HepG2 (cell line): Measurements from ENCODE around the gene SUPT4H1. TPM values are rescaled to one million over a fixed set of nuclear protein-coding genes. Genes with fewer than 3 reads are reported as not detected.
A peak's percentile ranks its signal among the peaks of the same experiment; 100 is the strongest.

Experiments used
- FOXA1 ChIP-seq, 2 experiments: fragments of 450-650 bp in 1 of 2; sonication (generic) in 1 of 2; formaldehyde crosslinking in 1 of 2; IDR thresholded peaks; 2 replicates each; pipeline versions ENCODE4 v1.4.0 to v1.6.1; 2016 to 2020; ENCODE audit warnings: missing genetic modification reagents in 1 of 2
- GATAD2A ChIP-seq: IDR thresholded peaks from 2 replicates; pipeline ENCODE4 v1.6.1; 2016
- GPBP1L1 ChIP-seq: sonication (generic); formaldehyde crosslinking; IDR thresholded peaks from 2 replicates; pipeline ENCODE4 v1.5.0; 2020; ENCODE audit warnings: mild to moderate bottlenecking, missing genetic modification reagents
- HINFP ChIP-seq: sonication (generic); formaldehyde crosslinking; IDR thresholded peaks from 2 replicates; pipeline ENCODE4 v1.4.0; 2020; ENCODE audit warnings: low read depth, mild to moderate bottlenecking, missing genetic modification reagents
- HOXA5 ChIP-seq: sonication (generic); formaldehyde crosslinking; IDR thresholded peaks from 2 replicates; pipeline ENCODE4 v1.4.0; 2020; ENCODE audit warnings: missing genetic modification reagents
- KDM4B ChIP-seq: sonication (generic); formaldehyde crosslinking; IDR thresholded peaks from 2 replicates; pipeline ENCODE4 v1.4.0; 2020; ENCODE audit warnings: missing genetic modification reagents
- KLF12 ChIP-seq: sonication (generic); formaldehyde crosslinking; IDR thresholded peaks from 2 replicates; pipeline ENCODE4 v1.4.0; 2020; ENCODE audit warnings: missing genetic modification reagents, borderline replicate concordance
- MAFF ChIP-seq: IDR thresholded peaks from 2 replicates; pipeline ENCODE4 v1.6.1; 2011; ENCODE audit warnings: low read depth, low read length, improper control_type of control experiment
- MTA3 ChIP-seq: sonication (generic); formaldehyde crosslinking; IDR thresholded peaks from 2 replicates; pipeline ENCODE4 v1.4.0; 2020; ENCODE audit warnings: missing genetic modification reagents
- NR2C2 ChIP-seq: sonication (generic); formaldehyde crosslinking; IDR thresholded peaks from 2 replicates; pipeline ENCODE4 v1.4.0; 2020; ENCODE audit warnings: missing genetic modification reagents, mild to moderate bottlenecking, moderate library complexity, borderline replicate concordance
- PAX8 ChIP-seq: sonication (generic); formaldehyde crosslinking; IDR thresholded peaks from 2 replicates; pipeline ENCODE4 v1.8.0; 2022; ENCODE audit warnings: mild to moderate bottlenecking, missing genetic modification reagents, borderline replicate concordance
- PHF21A ChIP-seq: sonication (generic); formaldehyde crosslinking; IDR thresholded peaks from 2 replicates; pipeline ENCODE4 v1.5.0; 2020; ENCODE audit warnings: mild to moderate bottlenecking, missing genetic modification reagents
- PITX1 ChIP-seq: sonication (generic); formaldehyde crosslinking; IDR thresholded peaks from 2 replicates; pipeline ENCODE4 v1.5.1; 2020; ENCODE audit warnings: mild to moderate bottlenecking, missing genetic modification reagents
- PPARG ChIP-seq: conservative IDR thresholded peaks from 2 replicates; pipeline ENCODE4 v1.6.1; 2016; ENCODE audit warnings: missing biosample characterization, missing genetic modification reagents
- SIX4 ChIP-seq: sonication (generic); formaldehyde crosslinking; IDR thresholded peaks from 2 replicates; pipeline ENCODE4 v1.4.0; 2020; ENCODE audit warnings: missing genetic modification reagents
- SKI ChIP-seq: fragments of 450-650 bp; IDR thresholded peaks from one replicate; pipeline ENCODE4 v1.6.1; 2018; ENCODE audit warnings: mild to moderate bottlenecking; ENCODE audit not compliant: partially characterized antibody
- SP4 ChIP-seq: sonication (generic); formaldehyde crosslinking; IDR thresholded peaks from 2 replicates; pipeline ENCODE4 v1.8.1; 2023; ENCODE audit warnings: mild to moderate bottlenecking, missing genetic modification reagents
- U2AF2 ChIP-seq: fragments of 200-400 bp; formaldehyde crosslinking; IDR thresholded peaks from 2 replicates; pipeline ENCODE4 v1.6.1; 2017; ENCODE audit warnings: low read depth, mild to moderate bottlenecking, low read length
- ZC3H4 ChIP-seq: sonication (generic); formaldehyde crosslinking; IDR thresholded peaks from 2 replicates; pipeline ENCODE4 v1.4.0; 2020; ENCODE audit warnings: missing genetic modification reagents, borderline replicate concordance
- ZFP82 ChIP-seq: sonication (generic); formaldehyde crosslinking; IDR thresholded peaks from 2 replicates; pipeline ENCODE4 v1.5.1; 2020; ENCODE audit warnings: mild to moderate bottlenecking, missing genetic modification reagents, borderline replicate concordance
- ZNF678 ChIP-seq: sonication (generic); formaldehyde crosslinking; IDR thresholded peaks from 2 replicates; pipeline ENCODE4 v1.4.0; 2020; ENCODE audit warnings: mild to moderate bottlenecking, missing genetic modification reagents
- ZNF720 ChIP-seq: sonication (generic); formaldehyde crosslinking; IDR thresholded peaks from 2 replicates; pipeline ENCODE4 v1.4.0; 2020; ENCODE audit warnings: missing genetic modification reagents
- ZNF777 ChIP-seq: sonication (generic); formaldehyde crosslinking; IDR thresholded peaks from 2 replicates; pipeline ENCODE4 v1.4.0; 2020; ENCODE audit warnings: missing genetic modification reagents
- ZNF816 ChIP-seq: sonication (generic); formaldehyde crosslinking; IDR thresholded peaks from 2 replicates; pipeline ENCODE4 v1.8.0; 2022; ENCODE audit warnings: missing genetic modification reagents, mild to moderate bottlenecking, borderline replicate concordance
- polyA plus RNA-seq, 8 experiments: library from polyadenylated mRNA; depleted of rRNA in 3 of 8; stranded (reverse) in 7 of 8; unstranded in 1 of 8; fragments of >200 nt; fragmentation: Illumina TruSeq in 4 of 8; extraction: Trizol in 4 of 8; gene quantifications; 2 replicates each; pipeline versions ENCODE4 v1.2.1 to v1.2.3, GENCODE V29; 2011 to 2016; ENCODE audit warnings: low read depth in 4 of 8, missing spikeins in 1 of 8, mixed read lengths in 1 of 8; ENCODE audit not compliant: insufficient read depth in 1 of 8
- total RNA-seq, 5 experiments: library from RNA; depleted of rRNA; stranded (reverse); fragments of >200 nt; fragmentation: Illumina TruSeq; extraction: Trizol; gene quantifications; 2 replicates each; pipeline ENCODE4 v1.2.3, GENCODE V29; 2016; ENCODE audit warnings: low read depth in 1 of 5
- TF ChIP-seq, protein P1 (sequence below): sonication (generic); formaldehyde crosslinking; IDR thresholded peaks from 2 replicates; pipeline ENCODE4 v1.5.0; 2020; ENCODE audit warnings: mild to moderate bottlenecking, missing genetic modification reagents
- TF ChIP-seq, protein P2 (sequence below): sonication (generic); formaldehyde crosslinking; IDR thresholded peaks from 2 replicates; pipeline ENCODE4 v1.5.0; 2020; ENCODE audit warnings: missing genetic modification reagents

SUPT4H1 gene
- total and polyA plus RNA-seq, 2 of the 13 experiments (the other 11 are each of a cell fraction or from before 2014, with no cell fraction given) = 155 to 244 TPM

DNA sequence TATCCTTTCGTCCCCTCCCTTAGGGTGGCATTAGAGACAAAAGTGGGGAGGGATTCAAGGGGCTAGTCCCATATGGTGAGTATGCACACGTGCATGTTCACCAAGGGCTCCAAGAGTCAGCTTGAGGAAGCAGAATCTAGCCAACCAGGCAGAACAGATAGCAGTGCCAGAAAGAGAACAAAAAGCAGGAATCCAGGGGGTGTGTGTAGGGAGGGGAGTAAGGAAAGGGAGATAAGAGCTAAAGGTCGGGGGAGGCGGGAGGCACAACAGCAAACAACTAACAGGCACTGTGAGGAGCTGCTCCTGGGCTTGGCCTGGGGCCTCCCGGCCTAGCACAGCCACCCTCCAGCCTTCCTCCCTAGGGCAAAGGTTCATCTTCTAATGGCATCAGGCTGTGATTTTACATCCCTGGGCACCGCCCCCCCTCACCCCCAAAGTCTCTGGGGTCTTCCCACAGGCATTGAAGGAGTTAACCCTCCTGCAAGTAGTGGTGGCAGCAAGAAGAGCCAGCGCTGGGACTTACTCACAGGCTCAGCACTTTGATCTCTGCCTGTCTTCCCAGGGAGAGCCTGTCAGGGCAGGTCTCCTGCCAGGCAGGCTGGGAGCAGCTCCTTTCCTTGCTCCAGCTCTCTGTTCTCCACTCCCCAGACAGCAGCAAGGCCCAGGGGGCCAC, 12.4 kb upstream of the SUPT4H1 start (continued):
- TF ChIP-seq GPBP1L1 (CRISPR knock-in tag) (no peak), NR2C2 (CRISPR knock-in tag) (0 out of 2 replicates have a peak, but pooled peaks have one; percentile 61), PHF21A (CRISPR knock-in tag) (peak; percentile 87; the same call in 1 of the 2 replicates), KDM4B (CRISPR knock-in tag) (no peak), ZNF777 (CRISPR knock-in tag) (no peak), PAX8 (CRISPR knock-in tag) (no peak), HOXA5 (CRISPR knock-in tag) (peak; percentile 49; the same call in 1 of the 2 replicates), U2AF2 (no peak), MTA3 (CRISPR knock-in tag) (no peak), ZC3H4 (CRISPR knock-in tag) (no peak), PPARG (CRISPR knock-in tag) (no peak; the same call in none of the 2 replicates), SIX4 (CRISPR knock-in tag) (peak; percentile 58; the same call in 1 of the 2 replicates), ZNF678 (CRISPR knock-in tag) (no peak), SP4 (0 out of 2 replicates have a peak, but pooled peaks have one; percentile 34), MAFF (no peak), ZNF816 (no peak), GATAD2A (CRISPR knock-in tag) (peak; percentile 78), KLF12 (CRISPR knock-in tag) (no peak), SKI (no peak), PITX1 (CRISPR knock-in tag) (peak; percentile 80), HINFP (CRISPR knock-in tag) (no peak), ZNF720 (CRISPR knock-in tag) (no peak), ZFP82 (CRISPR knock-in tag) (no peak), FOXA1 (IDR thresholded peaks at IDR 0.05) (no peak), FOXA1 (CRISPR knock-in tag; IDR thresholded peaks at IDR 0.05) (no peak; the same call in 1 of the 2 replicates)
- TF ChIP-seq, protein P1, sequence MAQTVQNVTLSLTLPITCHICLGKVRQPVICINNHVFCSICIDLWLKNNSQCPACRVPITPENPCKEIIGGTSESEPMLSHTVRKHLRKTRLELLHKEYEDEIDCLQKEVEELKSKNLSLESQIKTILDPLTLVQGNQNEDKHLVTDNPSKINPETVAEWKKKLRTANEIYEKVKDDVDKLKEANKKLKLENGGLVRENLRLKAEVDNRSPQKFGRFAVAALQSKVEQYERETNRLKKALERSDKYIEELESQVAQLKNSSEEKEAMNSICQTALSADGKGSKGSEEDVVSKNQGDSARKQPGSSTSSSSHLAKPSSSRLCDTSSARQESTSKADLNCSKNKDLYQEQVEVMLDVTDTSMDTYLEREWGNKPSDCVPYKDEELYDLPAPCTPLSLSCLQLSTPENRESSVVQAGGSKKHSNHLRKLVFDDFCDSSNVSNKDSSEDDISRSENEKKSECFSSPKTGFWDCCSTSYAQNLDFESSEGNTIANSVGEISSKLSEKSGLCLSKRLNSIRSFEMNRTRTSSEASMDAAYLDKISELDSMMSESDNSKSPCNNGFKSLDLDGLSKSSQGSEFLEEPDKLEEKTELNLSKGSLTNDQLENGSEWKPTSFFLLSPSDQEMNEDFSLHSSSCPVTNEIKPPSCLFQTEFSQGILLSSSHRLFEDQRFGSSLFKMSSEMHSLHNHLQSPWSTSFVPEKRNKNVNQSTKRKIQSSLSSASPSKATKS = no peak
- TF ChIP-seq, protein P2, sequence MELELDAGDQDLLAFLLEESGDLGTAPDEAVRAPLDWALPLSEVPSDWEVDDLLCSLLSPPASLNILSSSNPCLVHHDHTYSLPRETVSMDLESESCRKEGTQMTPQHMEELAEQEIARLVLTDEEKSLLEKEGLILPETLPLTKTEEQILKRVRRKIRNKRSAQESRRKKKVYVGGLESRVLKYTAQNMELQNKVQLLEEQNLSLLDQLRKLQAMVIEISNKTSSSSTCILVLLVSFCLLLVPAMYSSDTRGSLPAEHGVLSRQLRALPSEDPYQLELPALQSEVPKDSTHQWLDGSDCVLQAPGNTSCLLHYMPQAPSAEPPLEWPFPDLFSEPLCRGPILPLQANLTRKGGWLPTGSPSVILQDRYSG (CRISPR knock-in tag) = no peak
